Neural progenitor cell (in vitro differentiated cells): ENCODE measurements around the gene BEST2. TPM values are rescaled to one million over a fixed set of nuclear protein-coding genes. Genes with fewer than 3 reads are reported as not detected.

Source experiments
- DNase-seq: peaks from one replicate; pipeline ENCODE4 v3.0.0-alpha.2; 2016; ENCODE audit warnings: low spot score
- H2AFZ ChIP-seq: fragments of 200-600 bp; sonication (generic); replicated peaks from 2 replicates; pipeline ENCODE4 v1.6.1; 2016; ENCODE audit warnings: antibody characterized with exemption
- H3F3A ChIP-seq: fragments of 200-600 bp; sonication (generic); 2 replicates; pipeline ENCODE4 v1.6.1; 2016; ENCODE audit warnings: antibody characterized with exemption, low read depth
- H3K27ac ChIP-seq: fragments of 200-600 bp; sonication (generic); 2 replicates; pipeline ENCODE4 v1.5.1; 2016; ENCODE audit warnings: mild to moderate bottlenecking
- H3K27me3 ChIP-seq: fragments of 200-600 bp; sonication (generic); 2 replicates; pipeline ENCODE4 v1.6.1; 2016; ENCODE audit warnings: mild to moderate bottlenecking, moderate library complexity
- H3K36me3 ChIP-seq: fragments of 200-600 bp; sonication (generic); 2 replicates; pipeline ENCODE4 v1.5.1; 2016
- H3K4me1 ChIP-seq: fragments of 200-600 bp; sonication (generic); 2 replicates; pipeline ENCODE4 v1.6.1; 2016; ENCODE audit warnings: mixed run types
- H3K4me2 ChIP-seq: fragments of 200-600 bp; sonication (generic); 2 replicates; pipeline ENCODE4 v1.6.1; 2016
- H3K4me3 ChIP-seq: fragments of 200-600 bp; sonication (generic); 2 replicates; pipeline ENCODE4 v1.5.1; 2016
- H3K79me2 ChIP-seq: fragments of 200-600 bp; sonication (generic); 2 replicates; pipeline ENCODE4 v1.6.1; 2016; ENCODE audit warnings: low read depth
- H3K9ac ChIP-seq: fragments of 200-600 bp; sonication (generic); 2 replicates; pipeline ENCODE4 v1.6.1; 2016
- H3K9me3 ChIP-seq: fragments of 200-600 bp; sonication (generic); 2 replicates; pipeline ENCODE4 v1.5.1; 2016; ENCODE audit warnings: low read depth
- H4K20me1 ChIP-seq: fragments of 200-600 bp; sonication (generic); 2 replicates; pipeline ENCODE4 v1.6.1; 2016; ENCODE audit warnings: low read depth
- H3K27ac Mint-ChIP-seq: 3 replicates; pipeline ENCODE4 v1.8.0; 2021; ENCODE audit warnings: mixed read lengths
- H3K27me3 Mint-ChIP-seq: 2 replicates; pipeline ENCODE4 v1.8.0; 2022; ENCODE audit warnings: low read depth, mild to moderate bottlenecking, inconsistent platforms, moderate library complexity, mixed read lengths; ENCODE audit not compliant: insufficient read depth
- H3K36me3 Mint-ChIP-seq: 3 replicates; pipeline ENCODE4 v1.8.0; 2021; ENCODE audit warnings: mixed read lengths
- H3K4me1 Mint-ChIP-seq: 3 replicates; pipeline ENCODE4 v1.8.0; 2021; ENCODE audit warnings: mixed read lengths
- H3K4me3 Mint-ChIP-seq: 3 replicates; pipeline ENCODE4 v1.8.0; 2021; ENCODE audit warnings: mild to moderate bottlenecking, moderate library complexity, mixed read lengths
- H3K9me3 Mint-ChIP-seq: 3 replicates; pipeline ENCODE4 v1.8.0; 2020; ENCODE audit warnings: mixed read lengths
- CTCF ChIP-seq: fragments of 200-600 bp; sonication (generic); IDR thresholded peaks from 2 replicates; pipeline ENCODE4 v1.5.1; 2017; ENCODE audit warnings: antibody characterized with exemption, mild to moderate bottlenecking
- EZH2 ChIP-seq: fragments of 200-600 bp; sonication (generic); IDR thresholded peaks from 2 replicates; pipeline ENCODE4 v1.6.1; 2017; ENCODE audit warnings: antibody characterized with exemption, mild to moderate bottlenecking, moderate library complexity
- EZH2phosphoT487 ChIP-seq: fragments of 200-600 bp; sonication (generic); IDR thresholded peaks from 2 replicates; pipeline ENCODE4 v1.6.1; 2017; ENCODE audit warnings: antibody characterized with exemption
- total RNA-seq: library from RNA; depleted of rRNA; stranded (reverse); fragments of >200 nt; gene quantifications from 2 replicates; pipeline ENCODE4 v1.2.3, GENCODE V29; 2015; ENCODE audit warnings: low replicate concordance

Gene BEST2
- total RNA-seq, 1 donor from 2014 or later, result not detected

- H3K27ac ChIP-seq, result no peak overlapping the region
- Mint-ChIP-seq H3K9me3 (no peaks in the 10 kb centered on the region), H3K4me3 (peak overlapping the region; percentile 88), H3K27me3 (peaks cover 8% of the 10 kb centered on the region), H3K27ac (no peak overlapping the region), H3K4me1 (peaks cover 42% of the 10 kb centered on the region), H3K36me3 (peaks cover 4% of the 10 kb centered on the region)
- peaks cover 10% of the 10 kb centered on the region for H4K20me1 ChIP-seq
- peak; percentile 89 for TF ChIP-seq EZH2phosphoT487
- no peak for TF ChIP-seq CTCF
- TF ChIP-seq EZH2, result peak; percentile 87
- peak overlapping the region; percentile 61 for H3K4me3 ChIP-seq
- no peaks in the 10 kb centered on the region for H3K36me3 ChIP-seq
- no peak overlapping the region for H2AFZ ChIP-seq
- no peaks in the 10 kb centered on the region for H3K79me2 ChIP-seq
- H3K4me1 ChIP-seq, result peaks cover 37% of the 10 kb centered on the region
- DNase-seq, result peak; percentile 76
- peak overlapping the region; percentile 84 for H3K4me2 ChIP-seq
- H3K9me3 ChIP-seq, result no peaks in the 10 kb centered on the region
- peaks cover 73% of the 10 kb centered on the region for H3F3A ChIP-seq
- H3K9ac ChIP-seq, result no peak overlapping the region
- peaks cover 39% of the 10 kb centered on the region for H3K27me3 ChIP-seq
These were observed 40.7 kb downstream of the BEST2 start for GRCh38 chr19:12792051-12792852.

- no peaks in the 10 kb centered on the region for H3K36me3 ChIP-seq
- peaks cover 10% of the 10 kb centered on the region for H4K20me1 ChIP-seq
- Mint-ChIP-seq H3K4me3 (peak overlapping the region; percentile 88), H3K36me3 (peaks cover 4% of the 10 kb centered on the region), H3K9me3 (no peaks in the 10 kb centered on the region), H3K27ac (peak overlapping the region; percentile 53), H3K4me1 (peaks cover 41% of the 10 kb centered on the region), H3K27me3 (peaks cover 8% of the 10 kb centered on the region)
- no peak for DNase-seq
- no peak overlapping the region for H3K9ac ChIP-seq
- peaks cover 37% of the 10 kb centered on the region for H3K4me1 ChIP-seq
- no peak overlapping the region for H3K27ac ChIP-seq
- TF ChIP-seq EZH2 (no peak), EZH2phosphoT487 (no peak), CTCF (no peak)
- no peak overlapping the region for H2AFZ ChIP-seq
- no peaks in the 10 kb centered on the region for H3K9me3 ChIP-seq
- H3K79me2 ChIP-seq, result no peaks in the 10 kb centered on the region
- peaks cover 39% of the 10 kb centered on the region for H3K27me3 ChIP-seq
- H3K4me2 ChIP-seq, result peak overlapping the region; percentile 84
- H3K4me3 ChIP-seq, result peak overlapping the region; percentile 61
- H3F3A ChIP-seq, result peaks cover 78% of the 10 kb centered on the region
These were observed 41.3 kb downstream of the BEST2 start for GRCh38 chr19:12792853-12793289.

- no peak overlapping the region for H2AFZ ChIP-seq
- peak overlapping the region; percentile 61 for H3K4me3 ChIP-seq
- peaks cover 10% of the 10 kb centered on the region for H4K20me1 ChIP-seq
- H3K9ac ChIP-seq, result no peak overlapping the region
- H3K9me3 ChIP-seq, result no peaks in the 10 kb centered on the region
- peak overlapping the region; percentile 84 for H3K4me2 ChIP-seq
- H3K9me3 Mint-ChIP-seq, result no peaks in the 10 kb centered on the region
- H3K4me3 Mint-ChIP-seq, result peak overlapping the region; percentile 88
- H3K79me2 ChIP-seq, result no peaks in the 10 kb centered on the region
- H3K27ac ChIP-seq, result no peak overlapping the region
- H3K4me1 ChIP-seq, result peaks cover 30% of the 10 kb centered on the region
- H3F3A ChIP-seq, result peaks cover 78% of the 10 kb centered on the region
- H3K36me3 Mint-ChIP-seq, result peaks cover 4% of the 10 kb centered on the region
- H3K27ac Mint-ChIP-seq, result peak overlapping the region; percentile 53
- peaks cover 8% of the 10 kb centered on the region for H3K27me3 Mint-ChIP-seq
- TF ChIP-seq CTCF (no peak), EZH2phosphoT487 (no peak), EZH2 (no peak)
- peaks cover 39% of the 10 kb centered on the region for H3K27me3 ChIP-seq
- DNase-seq, result peak; percentile 97
- no peaks in the 10 kb centered on the region for H3K36me3 ChIP-seq
- H3K4me1 Mint-ChIP-seq, result peaks cover 34% of the 10 kb centered on the region
These were observed 42.0 kb downstream of the BEST2 start for GRCh38 chr19:12793290-12794195.
